HEK293 (cell line): ENCODE measurements around the gene DTWD2.

Experiments
- HOXA7 ChIP-seq: sonication (generic); formaldehyde crosslinking; IDR thresholded peaks from 2 replicates; pipeline ENCODE4 v1.8.1; 2022; ENCODE audit warnings: missing genetic modification reagents, borderline replicate concordance
- KLF1 ChIP-seq: fragments of 450-650 bp; formaldehyde crosslinking; IDR thresholded peaks from 2 replicates; pipeline ENCODE4 v1.5.1; 2016; ENCODE audit warnings: missing biosample characterization, missing genetic modification characterization
- MEIS1 ChIP-seq: sonication (generic); formaldehyde crosslinking; IDR thresholded peaks from 2 replicates; pipeline ENCODE4 v1.8.1; 2022; ENCODE audit warnings: missing genetic modification reagents, mild to moderate bottlenecking, borderline replicate concordance
- MYNN ChIP-seq: fragments of 450-650 bp; formaldehyde crosslinking; IDR thresholded peaks from 2 replicates; pipeline ENCODE4 v1.5.1; 2016; ENCODE audit warnings: missing biosample characterization, missing genetic modification characterization, borderline replicate concordance
- ZBTB48 ChIP-seq: fragments of 450-650 bp; formaldehyde crosslinking; IDR thresholded peaks from 2 replicates; pipeline ENCODE4 v1.5.1; 2016; ENCODE audit warnings: missing biosample characterization, missing genetic modification characterization
- ZFP41 ChIP-seq: fragments of 450-650 bp; formaldehyde crosslinking; IDR thresholded peaks from 2 replicates; pipeline ENCODE4 v1.5.1; 2016; ENCODE audit warnings: missing biosample characterization, missing genetic modification characterization, borderline replicate concordance
- ZNF10 ChIP-seq: fragments of 450-650 bp; formaldehyde crosslinking; IDR thresholded peaks from 2 replicates; pipeline ENCODE4 v1.5.1; 2017; ENCODE audit warnings: missing biosample characterization, missing genetic modification characterization
- ZNF354C ChIP-seq: fragments of 450-650 bp; formaldehyde crosslinking; IDR thresholded peaks from 2 replicates; pipeline ENCODE4 v1.5.1; 2016; ENCODE audit warnings: missing biosample characterization, missing genetic modification characterization, low read depth, borderline replicate concordance
- ZNF529 ChIP-seq: fragments of 450-650 bp; formaldehyde crosslinking; IDR thresholded peaks from 2 replicates; pipeline ENCODE4 v1.5.1; 2017; ENCODE audit warnings: missing genetic modification characterization, missing biosample characterization; ENCODE audit not compliant: insufficient replicate concordance
- ZNF600 ChIP-seq: fragments of 450-650 bp; formaldehyde crosslinking; IDR thresholded peaks from 2 replicates; pipeline ENCODE4 v1.5.1; 2016; ENCODE audit warnings: missing biosample characterization, missing genetic modification characterization
- ZNF629 ChIP-seq: fragments of 450-650 bp; formaldehyde crosslinking; IDR thresholded peaks from 2 replicates; pipeline ENCODE4 v1.5.1; 2017; ENCODE audit warnings: missing biosample characterization, missing genetic modification characterization
- TF ChIP-seq, protein P1 (sequence below): fragments of 450-650 bp; formaldehyde crosslinking; IDR thresholded peaks from 2 replicates; pipeline ENCODE4 v1.5.1; 2016; ENCODE audit warnings: missing biosample characterization, missing genetic modification characterization, low read depth
- TF ChIP-seq, protein P2 (sequence below): fragments of 450-650 bp; formaldehyde crosslinking; IDR thresholded peaks from 2 replicates; pipeline ENCODE4 v1.5.1; 2016; ENCODE audit warnings: missing biosample characterization, missing genetic modification characterization
- TF ChIP-seq, protein P3 (sequence below): fragments of 450-650 bp; formaldehyde crosslinking; IDR thresholded peaks from 2 replicates; pipeline ENCODE4 v1.5.1; 2016; ENCODE audit warnings: missing biosample characterization, missing genetic modification characterization

DNA sequence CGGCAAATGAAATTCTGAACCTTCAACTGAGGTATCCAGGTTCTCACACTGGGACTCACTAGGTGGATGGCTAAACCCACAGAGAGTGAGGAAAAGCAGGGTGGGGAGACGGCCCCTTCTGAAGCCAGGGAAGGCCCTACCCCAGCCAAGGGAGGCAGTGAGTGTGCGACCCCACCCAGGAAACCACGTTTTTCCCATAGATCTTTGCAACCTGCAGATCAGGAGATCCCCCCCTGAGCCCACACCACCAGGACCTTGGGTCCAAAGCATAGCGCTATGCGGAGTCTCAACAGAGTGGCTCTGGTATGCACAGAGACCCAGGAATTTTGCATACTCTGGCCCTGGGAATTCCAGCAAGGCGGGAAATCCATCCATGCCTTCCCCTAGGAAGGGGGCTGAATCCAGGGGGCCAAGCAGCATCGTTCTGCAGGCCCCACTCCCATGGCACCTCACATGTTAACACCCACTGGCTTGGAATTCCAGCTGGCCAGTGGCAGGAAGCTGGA is 19.9 kb downstream of the DTWD2 start:
- TF ChIP-seq MEIS1 (CRISPR knock-in tag) (no peak), KLF1 (tag by site-specific recombination) (no peak), HOXA7 (CRISPR knock-in tag) (no peak), ZNF10 (tag by site-specific recombination) (no peak), ZBTB48 (tag by site-specific recombination) (no peak), ZNF629 (no peak), ZNF529 (no peak), ZNF600 (tag by site-specific recombination) (no peak), ZFP41 (no peak), ZNF354C (tag by site-specific recombination) (no peak), MYNN (tag by site-specific recombination) (no peak)
- TF ChIP-seq, protein P1, sequence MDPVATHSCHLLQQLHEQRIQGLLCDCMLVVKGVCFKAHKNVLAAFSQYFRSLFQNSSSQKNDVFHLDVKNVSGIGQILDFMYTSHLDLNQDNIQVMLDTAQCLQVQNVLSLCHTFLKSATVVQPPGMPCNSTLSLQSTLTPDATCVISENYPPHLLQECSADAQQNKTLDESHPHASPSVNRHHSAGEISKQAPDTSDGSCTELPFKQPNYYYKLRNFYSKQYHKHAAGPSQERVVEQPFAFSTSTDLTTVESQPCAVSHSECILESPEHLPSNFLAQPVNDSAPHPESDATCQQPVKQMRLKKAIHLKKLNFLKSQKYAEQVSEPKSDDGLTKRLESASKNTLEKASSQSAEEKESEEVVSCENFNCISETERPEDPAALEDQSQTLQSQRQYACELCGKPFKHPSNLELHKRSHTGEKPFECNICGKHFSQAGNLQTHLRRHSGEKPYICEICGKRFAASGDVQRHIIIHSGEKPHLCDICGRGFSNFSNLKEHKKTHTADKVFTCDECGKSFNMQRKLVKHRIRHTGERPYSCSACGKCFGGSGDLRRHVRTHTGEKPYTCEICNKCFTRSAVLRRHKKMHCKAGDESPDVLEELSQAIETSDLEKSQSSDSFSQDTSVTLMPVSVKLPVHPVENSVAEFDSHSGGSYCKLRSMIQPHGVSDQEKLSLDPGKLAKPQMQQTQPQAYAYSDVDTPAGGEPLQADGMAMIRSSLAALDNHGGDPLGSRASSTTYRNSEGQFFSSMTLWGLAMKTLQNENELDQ (tag by site-specific recombination) = no peak
- TF ChIP-seq, protein P2, sequence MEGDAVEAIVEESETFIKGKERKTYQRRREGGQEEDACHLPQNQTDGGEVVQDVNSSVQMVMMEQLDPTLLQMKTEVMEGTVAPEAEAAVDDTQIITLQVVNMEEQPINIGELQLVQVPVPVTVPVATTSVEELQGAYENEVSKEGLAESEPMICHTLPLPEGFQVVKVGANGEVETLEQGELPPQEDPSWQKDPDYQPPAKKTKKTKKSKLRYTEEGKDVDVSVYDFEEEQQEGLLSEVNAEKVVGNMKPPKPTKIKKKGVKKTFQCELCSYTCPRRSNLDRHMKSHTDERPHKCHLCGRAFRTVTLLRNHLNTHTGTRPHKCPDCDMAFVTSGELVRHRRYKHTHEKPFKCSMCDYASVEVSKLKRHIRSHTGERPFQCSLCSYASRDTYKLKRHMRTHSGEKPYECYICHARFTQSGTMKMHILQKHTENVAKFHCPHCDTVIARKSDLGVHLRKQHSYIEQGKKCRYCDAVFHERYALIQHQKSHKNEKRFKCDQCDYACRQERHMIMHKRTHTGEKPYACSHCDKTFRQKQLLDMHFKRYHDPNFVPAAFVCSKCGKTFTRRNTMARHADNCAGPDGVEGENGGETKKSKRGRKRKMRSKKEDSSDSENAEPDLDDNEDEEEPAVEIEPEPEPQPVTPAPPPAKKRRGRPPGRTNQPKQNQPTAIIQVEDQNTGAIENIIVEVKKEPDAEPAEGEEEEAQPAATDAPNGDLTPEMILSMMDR (tag by site-specific recombination) = no peak
- TF ChIP-seq, protein P3, sequence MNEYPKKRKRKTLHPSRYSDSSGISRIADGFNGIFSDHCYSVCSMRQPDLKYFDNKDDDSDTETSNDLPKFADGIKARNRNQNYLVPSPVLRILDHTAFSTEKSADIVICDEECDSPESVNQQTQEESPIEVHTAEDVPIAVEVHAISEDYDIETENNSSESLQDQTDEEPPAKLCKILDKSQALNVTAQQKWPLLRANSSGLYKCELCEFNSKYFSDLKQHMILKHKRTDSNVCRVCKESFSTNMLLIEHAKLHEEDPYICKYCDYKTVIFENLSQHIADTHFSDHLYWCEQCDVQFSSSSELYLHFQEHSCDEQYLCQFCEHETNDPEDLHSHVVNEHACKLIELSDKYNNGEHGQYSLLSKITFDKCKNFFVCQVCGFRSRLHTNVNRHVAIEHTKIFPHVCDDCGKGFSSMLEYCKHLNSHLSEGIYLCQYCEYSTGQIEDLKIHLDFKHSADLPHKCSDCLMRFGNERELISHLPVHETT = no peak
